Esophagus muscularis mucosa (tissue), 4 donors: Measurements from ENCODE around the gene FSCN2.

ENCODE experiments used
- CTCF ChIP-seq, 3 experiments: fragments of 200-600 bp in 2 of 3; fragments of 450-650 bp in 1 of 3; sonication (generic) in 2 of 3; IDR thresholded peaks; one replicate each; pipeline ENCODE4 v1.5.1; 2017 to 2019; ENCODE audit warnings: antibody characterized with exemption in 3 of 3, mild to moderate bottlenecking in 2 of 3, moderate library complexity in 1 of 3
- EP300 ChIP-seq: sonication (generic); formaldehyde crosslinking; IDR thresholded peaks from one replicate; pipeline ENCODE4 v1.6.1; 2017; ENCODE audit warnings: antibody characterized with exemption
- POLR2A ChIP-seq: fragments of 450-650 bp; IDR thresholded peaks from one replicate; pipeline ENCODE4 v1.6.1; 2017; ENCODE audit warnings: antibody characterized with exemption, moderate library complexity, mild to moderate bottlenecking, low read depth
- POLR2AphosphoS5 ChIP-seq, 2 donors: sonication (generic); formaldehyde crosslinking; IDR thresholded peaks; one replicate each; pipeline ENCODE4 v1.6.1; 2017; ENCODE audit warnings: antibody characterized with exemption in 2 of 2

- no peak for TF ChIP-seq POLR2A
- no peak for TF ChIP-seq POLR2AphosphoS5 (IDR thresholded peaks at IDR 0.05)
- no peak for TF ChIP-seq CTCF (IDR thresholded peaks at IDR 0.05)
- TF ChIP-seq EP300, result no peak
These were observed 4.5 kb downstream of the FSCN2 start for GRCh38 chr17:81532490-81533287.
